ENCODE results near the gene ITGA5.

ITGA5 gene

DNA sequence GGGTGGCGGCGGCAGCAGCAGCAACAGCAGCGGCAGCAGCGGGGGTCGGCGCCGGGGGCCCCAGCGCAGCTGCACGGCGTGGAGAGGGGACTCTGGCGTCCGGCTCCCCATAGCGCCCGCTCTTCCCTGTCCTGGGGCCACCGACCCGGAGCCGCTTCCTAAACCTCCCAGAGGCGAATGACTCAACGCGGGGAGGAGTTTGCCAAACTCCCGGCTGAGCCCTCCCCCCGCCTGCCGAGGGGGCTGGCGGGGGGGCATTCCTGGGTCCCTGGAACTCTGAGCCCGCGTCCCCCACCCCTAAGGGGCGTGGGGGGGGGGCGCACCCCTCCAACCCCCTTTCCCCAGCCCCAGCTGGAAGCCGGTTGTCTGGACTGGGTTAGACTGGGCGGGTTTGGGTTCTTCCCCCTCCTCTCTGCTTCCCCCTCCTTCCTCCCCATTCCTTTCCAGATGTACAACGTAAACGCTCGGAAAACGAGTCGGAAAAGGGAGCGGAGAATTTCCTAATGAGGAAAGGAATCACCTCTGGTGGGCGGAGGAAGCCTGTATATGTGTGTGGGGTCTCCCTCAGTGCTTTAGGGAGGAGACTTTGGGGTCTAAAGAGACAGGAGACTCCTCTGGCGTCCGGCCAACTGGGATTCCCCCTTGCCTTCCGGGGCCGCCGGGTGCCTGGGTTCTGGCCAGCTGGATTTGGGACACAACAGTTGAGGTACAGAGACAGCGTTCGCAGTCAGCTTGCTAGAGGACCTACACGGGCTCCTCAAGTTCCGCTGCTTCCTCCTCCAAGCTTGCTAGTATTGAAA, at the start of gene ITGA5:
Gene ITGA5, minus strand, starts transcription at position 179 of the 800 bp plus-strand sequence. Its CDS starts 68 bp downstream, at position 111.
- DNase-seq: peak; percentile 42 to 58

DNA sequence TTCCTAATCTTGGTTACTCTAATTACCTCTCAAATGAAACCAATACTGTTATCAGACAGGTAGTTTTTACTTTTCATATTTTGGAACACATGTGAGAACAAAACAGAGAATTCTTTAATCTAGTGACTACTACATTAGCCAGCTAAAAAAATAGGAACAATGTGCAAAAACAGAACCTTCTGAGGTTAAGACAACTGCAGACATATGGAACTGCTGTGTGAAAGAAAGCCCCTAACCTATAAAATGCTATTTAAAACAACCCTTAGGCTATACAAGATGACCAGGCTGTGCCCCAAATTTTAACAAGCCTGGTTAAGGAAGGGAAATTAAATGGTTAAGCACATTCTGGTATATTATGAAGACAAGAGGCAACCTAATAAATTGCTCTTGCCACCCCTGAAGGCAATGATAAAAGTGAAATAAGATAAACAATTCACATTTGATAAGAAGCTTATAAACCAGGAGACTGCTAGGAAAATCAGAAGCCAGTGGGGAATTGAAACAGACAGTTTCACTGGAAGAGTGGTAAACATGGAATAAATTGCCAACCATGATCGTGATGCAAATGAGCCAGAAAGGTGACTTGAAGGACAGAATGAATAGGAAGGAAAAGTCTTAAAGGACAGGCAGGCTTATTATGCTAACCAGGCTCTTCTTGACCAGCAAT, 46.9 kb upstream of the ITGA5 start:
- DNase-seq: no peak

- DNase-seq: no peak
Observed at GRCh38 chr12:54463484-54463883, 44.4 kb upstream of the ITGA5 start.

- peak in 1 of 2 donors; percentile 49 for DNase-seq
Observed at GRCh38 chr12:54463034-54463433, 44.0 kb upstream of the ITGA5 start.

DNA sequence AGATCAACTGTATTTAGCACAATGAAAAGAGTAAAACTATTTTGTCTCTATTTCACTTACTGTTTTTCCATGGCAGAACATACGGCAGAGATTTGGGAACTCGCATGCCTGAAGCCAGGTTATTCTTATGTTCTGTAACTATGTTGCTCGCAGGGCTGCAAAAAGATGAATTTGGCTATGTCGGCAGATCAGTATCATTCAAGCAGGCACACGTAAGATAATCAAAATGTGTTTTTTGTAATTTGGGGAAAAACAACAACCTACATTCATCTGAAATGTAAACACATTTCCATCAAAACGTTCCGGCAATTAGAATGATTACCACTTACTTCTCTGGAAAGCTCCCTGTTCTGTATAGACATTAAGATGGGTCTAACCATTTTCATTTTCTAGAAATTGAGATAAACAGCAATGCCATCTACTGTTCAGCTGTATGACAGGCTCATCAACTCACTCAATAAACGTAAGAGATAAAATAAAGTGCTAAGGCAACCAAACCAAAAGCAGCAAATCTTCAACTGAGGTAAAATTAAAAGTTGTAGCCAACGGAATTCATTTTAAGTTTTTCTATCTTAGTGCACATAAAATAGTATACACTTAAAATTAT, 41.4 kb upstream of the ITGA5 start:
- no peak for DNase-seq

DNA sequence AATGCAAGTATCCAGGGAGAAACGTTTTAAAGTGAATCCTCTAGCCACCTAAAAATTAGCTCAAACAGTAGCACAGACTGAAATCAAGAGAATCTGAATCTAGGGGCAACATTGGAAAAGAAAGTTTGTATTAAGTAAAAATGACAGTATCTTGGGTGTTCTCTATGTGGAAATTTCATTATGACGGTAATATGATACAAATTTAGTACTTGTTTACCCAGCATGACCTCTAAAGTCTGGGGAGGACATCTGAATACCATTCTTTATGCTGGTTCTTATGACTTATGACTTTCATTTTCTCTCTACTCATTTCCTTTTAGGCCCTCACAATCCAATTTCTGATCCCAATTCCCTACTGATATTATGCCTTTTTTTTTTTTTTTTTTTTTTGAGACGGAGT, 40.3 kb upstream of the ITGA5 start:
- DNase-seq: no peak

GRCh38 chr12:54455760-54456469, 36.8 kb upstream of the ITGA5 start:
- DNase-seq: no peak

DNA sequence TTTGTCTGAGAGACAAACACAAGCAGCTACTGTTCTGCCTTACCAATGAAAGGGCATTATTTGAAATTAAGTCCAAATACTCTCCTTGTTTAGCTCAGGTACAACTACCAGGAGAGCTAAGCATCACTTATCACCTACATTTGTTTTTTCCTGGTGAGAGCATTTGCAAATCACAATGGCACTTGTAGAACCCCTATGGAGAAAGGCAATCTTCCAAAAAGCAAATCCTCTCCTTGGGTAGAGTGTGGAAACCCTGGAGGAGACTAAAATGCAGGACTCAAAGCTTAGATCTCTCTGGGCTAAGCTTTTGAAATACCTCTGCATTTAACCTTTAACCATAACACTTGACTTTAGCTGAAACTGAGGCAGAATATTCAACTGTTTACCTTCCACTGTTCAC, 33.6 kb upstream of the ITGA5 start:
- DNase-seq: no peak

- DNase-seq: no peak
Observed at GRCh38 chr12:54448344-54448743, 29.3 kb upstream of the ITGA5 start.

GRCh38 chr12:54447917-54448316, 28.9 kb upstream of the ITGA5 start:
- no peak for DNase-seq

GRCh38 chr12:54444206-54444605, 25.1 kb upstream of the ITGA5 start:
- DNase-seq: no peak

DNA sequence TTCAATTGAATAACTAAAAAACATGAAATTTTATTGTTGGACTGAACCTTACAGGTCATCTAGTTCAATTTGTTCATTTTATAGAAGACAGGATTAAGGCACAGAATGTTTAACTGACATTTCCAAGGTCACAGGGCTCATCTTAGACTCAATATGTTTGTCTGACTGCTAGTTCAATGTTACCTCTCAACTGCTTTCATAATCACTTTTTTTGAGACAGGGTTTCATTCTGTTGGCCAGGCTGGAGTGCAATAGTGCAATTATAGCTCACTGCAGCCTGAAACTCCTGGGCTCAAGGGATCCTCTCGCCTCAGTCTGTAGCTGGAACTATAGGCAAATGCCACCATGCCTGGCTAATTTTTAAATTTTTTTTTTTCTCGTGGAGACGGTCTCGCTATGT, 24.4 kb upstream of the ITGA5 start:
- DNase-seq: no peak

- DNase-seq: no peak
Observed at GRCh38 chr12:54442961-54443360, 23.9 kb upstream of the ITGA5 start.

DNA sequence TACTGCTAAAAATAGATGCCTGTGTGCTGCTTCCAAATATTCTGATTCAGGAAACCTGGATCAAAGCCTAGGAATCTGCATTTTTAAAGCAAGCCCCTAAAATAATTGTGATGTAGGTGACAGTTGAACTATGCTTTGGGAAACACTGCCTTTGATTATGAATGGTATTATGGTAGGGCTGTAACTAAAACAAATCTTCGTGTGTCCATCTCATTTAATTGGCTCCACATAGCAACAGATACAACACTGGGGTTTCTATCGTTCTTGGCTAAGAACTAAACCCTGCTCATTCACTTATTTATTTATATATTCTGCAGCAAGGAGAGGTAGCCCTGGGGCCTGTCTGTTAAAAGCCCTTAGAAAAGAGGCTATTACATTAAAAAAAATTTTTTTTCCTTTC, 23.0 kb upstream of the ITGA5 start:
- no peak for DNase-seq

GRCh38 chr12:54439521-54440255, 20.6 kb upstream of the ITGA5 start:
- peak in 1 of 2 donors; percentile 72 for DNase-seq

GRCh38 chr12:54439096-54439495, 20.0 kb upstream of the ITGA5 start:
- DNase-seq: no peak

DNA sequence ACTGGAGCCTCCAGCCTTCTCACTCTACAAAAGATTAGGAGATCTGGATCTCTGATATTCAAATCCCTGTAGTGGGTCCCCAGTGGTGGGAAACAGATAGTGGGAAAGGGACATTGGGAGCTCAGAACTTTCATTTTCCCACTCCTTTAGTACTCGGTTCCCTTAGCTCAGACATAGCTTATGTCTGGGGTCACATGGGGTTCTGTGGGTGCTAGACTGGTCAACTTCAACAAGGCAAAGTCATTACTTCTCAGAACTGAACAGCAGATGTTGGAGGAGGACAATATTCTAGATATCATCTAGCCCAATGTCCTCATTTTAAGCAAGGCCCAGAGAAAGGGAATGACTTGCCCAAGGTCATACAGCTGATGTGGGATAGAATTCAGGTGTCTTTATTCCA, 19.5 kb upstream of the ITGA5 start:
- DNase-seq: no peak

- no peak for DNase-seq
Observed at GRCh38 chr12:54437697-54438096, 18.6 kb upstream of the ITGA5 start.

GRCh38 chr12:54437243-54437642, 18.2 kb upstream of the ITGA5 start:
- no peak for DNase-seq

DNA sequence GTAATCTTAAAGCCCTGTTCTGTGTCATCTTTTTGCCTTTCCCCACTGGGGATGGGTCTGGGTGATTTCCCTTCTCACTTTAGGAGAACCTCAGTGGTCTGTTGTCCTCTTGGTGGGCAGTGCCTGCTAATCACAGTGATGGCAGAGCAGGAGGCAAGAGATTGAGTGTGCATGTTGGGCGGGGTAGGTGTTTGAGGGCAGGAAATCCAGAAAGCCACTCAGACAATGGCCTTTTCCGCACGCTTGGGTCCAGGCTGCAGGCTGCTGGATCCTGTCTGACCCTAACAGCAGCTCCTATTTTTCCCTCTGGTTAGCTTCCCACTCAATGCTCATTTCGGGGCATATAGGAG, 13.7 kb upstream of the ITGA5 start:
- DNase-seq: no peak

DNA sequence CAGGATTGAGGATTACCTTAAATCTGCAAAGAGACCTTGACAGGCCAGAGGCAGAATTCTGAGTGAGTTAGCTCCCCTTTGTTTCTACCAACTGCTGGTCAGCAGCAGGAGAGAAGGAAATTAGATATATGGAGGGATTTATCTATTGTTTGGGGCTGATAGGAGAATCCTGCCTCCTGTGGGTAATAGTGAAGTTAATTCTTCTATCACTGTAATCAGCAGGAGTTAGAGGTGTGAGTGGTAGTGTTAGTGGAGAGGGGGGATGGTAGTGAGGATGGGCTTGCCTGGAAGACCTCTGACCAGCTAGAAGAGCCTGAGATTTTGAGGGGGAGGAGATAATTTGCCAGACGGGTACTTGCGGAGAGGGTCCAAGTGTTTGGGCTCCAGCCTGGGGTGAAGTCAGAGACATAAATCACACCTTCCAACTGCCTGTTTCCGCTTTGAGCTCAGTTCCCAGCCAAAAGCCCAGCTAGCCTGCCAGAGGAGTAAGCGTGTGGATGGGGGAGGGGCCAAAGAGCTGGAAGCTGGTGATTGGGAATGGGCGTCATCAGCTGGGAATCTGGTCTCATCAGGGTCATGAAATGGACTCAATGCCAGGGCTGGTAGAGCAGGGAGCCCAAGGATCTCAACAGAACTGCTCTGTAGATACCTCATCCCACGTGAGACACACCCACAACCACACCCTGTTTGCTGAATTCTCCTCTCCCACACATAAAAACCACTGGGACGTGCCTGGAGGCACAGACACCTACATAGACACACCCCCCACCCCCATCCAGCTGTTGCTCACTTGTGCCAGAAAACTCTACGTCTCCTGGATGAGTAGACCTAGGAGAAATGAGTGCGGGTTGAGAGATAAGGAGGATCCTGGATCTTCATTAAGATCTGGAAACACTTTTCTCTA, 13.1 kb upstream of the ITGA5 start:
- no peak for DNase-seq

Measured in CD4-positive, alpha-beta T cell treated with Interleukin-4 for 1 hour (primary cell).